Measurements from ENCODE around the gene IRX4.

IRX4 gene

GRCh38 chr5:1835431-1835830, 47.3 kb downstream of the IRX4 start:
- no peak for DNase-seq

GRCh38 chr5:1834721-1835429, 47.9 kb downstream of the IRX4 start:
- DNase-seq, result no peak

DNA sequence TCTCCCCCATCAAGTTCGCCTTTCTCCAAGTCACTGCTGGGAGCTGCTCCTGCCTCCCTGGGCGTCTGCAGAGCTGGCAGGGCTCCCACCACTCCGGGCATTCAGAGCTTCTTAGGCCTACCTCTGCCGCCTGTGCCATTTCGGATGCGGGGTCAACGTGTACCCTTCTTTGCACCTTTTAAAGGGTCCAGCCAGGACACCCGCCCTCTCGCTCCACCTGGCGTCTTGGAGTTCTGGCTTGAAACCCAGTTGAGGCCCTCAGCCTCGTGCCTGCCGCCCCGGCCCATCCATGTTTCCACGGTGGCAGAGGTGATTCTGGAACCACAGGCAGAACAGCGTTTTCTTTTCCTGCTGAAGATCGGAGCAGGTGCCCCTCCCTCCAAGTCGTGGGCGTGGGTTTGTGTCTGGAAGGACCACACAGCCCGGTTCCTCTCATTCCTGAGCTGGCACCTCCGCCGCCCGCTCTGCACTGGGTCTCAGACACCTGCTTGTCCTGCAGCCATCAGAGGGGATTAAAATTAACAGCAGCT, 48.6 kb downstream of the IRX4 start:
- no peak for DNase-seq

GRCh38 chr5:1833264-1834021, 49.3 kb downstream of the IRX4 start:
- no peak for DNase-seq

GRCh38 chr5:1832511-1833250, 50.0 kb downstream of the IRX4 start:
- DNase-seq, result no peak

GRCh38 chr5:1831677-1832313, 50.9 kb downstream of the IRX4 start:
- DNase-seq, result no peak

GRCh38 chr5:1831257-1831656, 51.5 kb downstream of the IRX4 start:
- DNase-seq, result no peak

DNA sequence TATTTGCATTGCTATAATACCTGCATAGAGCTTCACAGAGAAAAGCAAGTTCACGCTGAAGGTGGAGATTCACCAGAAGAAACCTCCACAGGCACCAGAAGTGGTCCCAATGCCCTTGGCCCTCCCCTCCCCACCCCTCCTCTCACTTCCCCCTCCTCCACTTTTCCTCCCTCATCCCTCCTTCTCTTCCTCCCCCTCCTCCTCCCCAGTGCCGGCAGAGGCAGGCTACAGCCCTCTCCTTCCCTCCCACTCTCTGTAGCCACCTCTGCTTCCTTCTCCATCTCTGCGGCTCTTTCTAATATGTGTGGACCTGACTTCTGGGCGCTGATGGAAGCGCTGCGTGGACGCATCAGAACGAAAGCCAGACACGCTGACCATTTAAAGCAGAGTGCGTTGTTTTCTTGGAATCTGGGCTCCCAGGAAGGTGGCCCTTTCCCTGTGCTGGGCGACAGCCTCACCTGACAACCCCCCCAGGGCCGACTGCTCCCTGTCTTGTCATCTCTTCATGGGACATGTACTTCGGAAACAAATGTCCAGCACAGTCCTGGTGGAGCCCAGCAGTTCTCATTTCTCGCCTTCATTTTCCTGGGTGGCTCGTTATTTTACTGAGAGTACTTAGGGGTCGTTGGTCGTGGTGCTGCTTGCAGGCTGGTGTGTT, 52.0 kb downstream of the IRX4 start:
- DNase-seq, result no peak

- no peak for DNase-seq
Observed at GRCh38 chr5:1827886-1828397, 54.8 kb downstream of the IRX4 start.
